Measurements from ENCODE around the gene NDUFC1.

The NDUFC1 gene

DNA sequence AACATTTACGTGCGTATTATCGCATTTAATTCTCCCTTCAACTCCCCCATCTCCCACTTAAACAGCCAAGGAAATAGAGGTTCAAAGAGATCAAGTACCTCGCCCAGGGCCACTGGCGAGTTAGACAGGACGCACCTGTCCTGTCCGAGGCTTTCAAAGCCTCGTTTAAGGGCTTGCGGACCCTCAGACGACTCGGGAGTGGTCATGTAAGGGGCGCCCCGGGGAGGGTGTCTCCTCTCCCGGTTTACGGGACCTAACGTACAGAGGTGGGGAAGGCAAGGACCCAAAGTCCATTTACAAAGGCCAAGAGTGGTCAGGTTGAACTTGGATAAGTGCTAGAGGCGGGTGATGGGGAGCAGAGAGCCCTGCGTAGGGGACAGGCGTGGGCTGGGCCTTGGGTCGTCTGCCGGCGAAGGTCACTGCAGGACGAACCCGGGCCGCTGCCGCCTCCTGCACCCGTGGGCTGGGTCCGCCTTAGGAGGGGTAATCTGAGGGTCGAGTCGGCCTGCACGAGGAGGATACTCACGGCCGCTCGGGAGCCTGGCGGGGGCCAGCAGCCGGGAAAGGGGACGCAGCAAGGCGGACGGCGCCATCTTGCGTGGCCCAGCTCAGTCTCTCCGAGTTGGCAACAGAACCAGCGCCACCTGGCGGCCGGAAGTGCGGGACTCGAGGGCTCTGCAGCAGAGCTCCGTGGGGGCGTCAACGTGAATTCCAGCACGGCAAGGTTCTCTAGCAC is 6.9 kb downstream of the NDUFC1 start (continued):
- TF ChIP-seq ZNF518A (tag by site-specific recombination; conservative IDR thresholded peaks at IDR 0.05; ENCODE audit: low read depth) (0 out of 2 replicates have a peak, but pooled peaks have one; percentile 22), SP7 (tag by site-specific recombination; IDR thresholded peaks at IDR 0.05) (peak; percentile 67), KLF7 (tag by site-specific recombination; IDR thresholded peaks at IDR 0.05; ENCODE audit: borderline replicate concordance) (peak; percentile 64; the same call in 1 of the 2 replicates), ZFHX2 (tag by site-specific recombination; conservative IDR thresholded peaks at IDR 0.05) (peak; percentile 87), ZNF843 (tag by site-specific recombination; IDR thresholded peaks at IDR 0.05) (0 out of 2 replicates have a peak, but pooled peaks have one; percentile 27), YY2 (tag by site-specific recombination; IDR thresholded peaks at IDR 0.05) (peak; percentile 76), KLF9 (tag by site-specific recombination; IDR thresholded peaks at IDR 0.05; ENCODE audit: low read depth) (peak; percentile 23; the same call in 1 of the 2 replicates), ZNF645 (tag by site-specific recombination; IDR thresholded peaks at IDR 0.05) (no peak), OVOL3 (tag by site-specific recombination; IDR thresholded peaks at IDR 0.05) (no peak), ZNF2 (tag by site-specific recombination; IDR thresholded peaks at IDR 0.05) (peak; percentile 82), MEIS1 (CRISPR knock-in tag; IDR thresholded peaks at IDR 0.05; ENCODE audit: borderline replicate concordance) (no peak), ZNF239 (tag by site-specific recombination; IDR thresholded peaks at IDR 0.05) (no peak), ZBTB20 (tag by site-specific recombination; IDR thresholded peaks at IDR 0.05) (peak; percentile 91; the same call in 1 of the 2 replicates), ZNF600 (tag by site-specific recombination; IDR thresholded peaks at IDR 0.05) (peak; percentile 68), ZNF223 (tag by site-specific recombination; IDR thresholded peaks at IDR 0.05) (peak; percentile 51), HOXD13 (CRISPR knock-in tag; IDR thresholded peaks at IDR 0.05; ENCODE audit: borderline replicate concordance) (0 out of 2 replicates have a peak, but pooled peaks have one; percentile 30), ZSCAN23 (tag by site-specific recombination; IDR thresholded peaks at IDR 0.05) (no peak), ZNF670 (tag by site-specific recombination; IDR thresholded peaks at IDR 0.05; ENCODE audit: low read depth) (no peak), KLF16 (tag by site-specific recombination; IDR thresholded peaks at IDR 0.05) (peak; percentile 74), ZNF654 (tag by site-specific recombination; IDR thresholded peaks at IDR 0.05; ENCODE audit: low read depth) (peak; percentile 59), ZNF473 (tag by site-specific recombination; IDR thresholded peaks at IDR 0.05) (no peak), ZNF37A (tag by site-specific recombination; IDR thresholded peaks at IDR 0.05) (no peak), ZNF530 (tag by site-specific recombination; IDR thresholded peaks at IDR 0.05; ENCODE audit: low read depth) (no peak), ZNF202 (tag by site-specific recombination; IDR thresholded peaks at IDR 0.05; ENCODE audit: borderline replicate concordance) (no peak)
- TF ChIP-seq, protein P1, sequence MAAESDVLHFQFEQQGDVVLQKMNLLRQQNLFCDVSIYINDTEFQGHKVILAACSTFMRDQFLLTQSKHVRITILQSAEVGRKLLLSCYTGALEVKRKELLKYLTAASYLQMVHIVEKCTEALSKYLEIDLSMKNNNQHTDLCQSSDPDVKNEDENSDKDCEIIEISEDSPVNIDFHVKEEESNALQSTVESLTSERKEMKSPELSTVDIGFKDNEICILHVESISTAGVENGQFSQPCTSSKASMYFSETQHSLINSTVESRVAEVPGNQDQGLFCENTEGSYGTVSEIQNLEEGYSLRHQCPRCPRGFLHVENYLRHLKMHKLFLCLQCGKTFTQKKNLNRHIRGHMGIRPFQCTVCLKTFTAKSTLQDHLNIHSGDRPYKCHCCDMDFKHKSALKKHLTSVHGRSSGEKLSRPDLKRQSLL (tag by site-specific recombination; IDR thresholded peaks at IDR 0.05) = 0 out of 2 replicates have a peak, but pooled peaks have one; percentile 58
- TF ChIP-seq, protein P2, sequence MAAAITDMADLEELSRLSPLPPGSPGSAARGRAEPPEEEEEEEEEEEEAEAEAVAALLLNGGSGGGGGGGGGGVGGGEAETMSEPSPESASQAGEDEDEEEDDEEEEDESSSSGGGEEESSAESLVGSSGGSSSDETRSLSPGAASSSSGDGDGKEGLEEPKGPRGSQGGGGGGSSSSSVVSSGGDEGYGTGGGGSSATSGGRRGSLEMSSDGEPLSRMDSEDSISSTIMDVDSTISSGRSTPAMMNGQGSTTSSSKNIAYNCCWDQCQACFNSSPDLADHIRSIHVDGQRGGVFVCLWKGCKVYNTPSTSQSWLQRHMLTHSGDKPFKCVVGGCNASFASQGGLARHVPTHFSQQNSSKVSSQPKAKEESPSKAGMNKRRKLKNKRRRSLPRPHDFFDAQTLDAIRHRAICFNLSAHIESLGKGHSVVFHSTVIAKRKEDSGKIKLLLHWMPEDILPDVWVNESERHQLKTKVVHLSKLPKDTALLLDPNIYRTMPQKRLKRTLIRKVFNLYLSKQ (tag by site-specific recombination; IDR thresholded peaks at IDR 0.05; ENCODE audit: borderline replicate concordance) = no peak
- TF ChIP-seq, protein P3, sequence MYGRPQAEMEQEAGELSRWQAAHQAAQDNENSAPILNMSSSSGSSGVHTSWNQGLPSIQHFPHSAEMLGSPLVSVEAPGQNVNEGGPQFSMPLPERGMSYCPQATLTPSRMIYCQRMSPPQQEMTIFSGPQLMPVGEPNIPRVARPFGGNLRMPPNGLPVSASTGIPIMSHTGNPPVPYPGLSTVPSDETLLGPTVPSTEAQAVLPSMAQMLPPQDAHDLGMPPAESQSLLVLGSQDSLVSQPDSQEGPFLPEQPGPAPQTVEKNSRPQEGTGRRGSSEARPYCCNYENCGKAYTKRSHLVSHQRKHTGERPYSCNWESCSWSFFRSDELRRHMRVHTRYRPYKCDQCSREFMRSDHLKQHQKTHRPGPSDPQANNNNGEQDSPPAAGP (tag by site-specific recombination; IDR thresholded peaks at IDR 0.05) = peak; percentile 71; the same call in 1 of the 2 replicates
- TF ChIP-seq, protein P4, sequence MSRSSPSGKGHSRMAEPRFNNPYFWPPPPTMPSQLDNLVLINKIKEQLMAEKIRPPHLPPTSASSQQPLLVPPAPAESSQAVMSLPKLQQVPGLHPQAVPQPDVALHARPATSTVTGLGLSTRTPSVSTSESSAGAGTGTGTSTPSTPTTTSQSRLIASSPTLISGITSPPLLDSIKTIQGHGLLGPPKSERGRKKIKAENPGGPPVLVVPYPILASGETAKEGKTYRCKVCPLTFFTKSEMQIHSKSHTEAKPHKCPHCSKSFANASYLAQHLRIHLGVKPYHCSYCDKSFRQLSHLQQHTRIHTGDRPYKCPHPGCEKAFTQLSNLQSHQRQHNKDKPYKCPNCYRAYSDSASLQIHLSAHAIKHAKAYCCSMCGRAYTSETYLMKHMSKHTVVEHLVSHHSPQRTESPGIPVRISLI (tag by site-specific recombination; IDR thresholded peaks at IDR 0.05) = no peak
